NCI-H748 treated with DMSO at 0.1 percent for 48 hours (cell line): ENCODE results near the gene PID1.

ENCODE experiments used
- DNase-seq: peaks from one replicate; lab custom pipeline; 2025; lab: John Stamatoyannopoulos, UW

The PID1 gene, protein sequence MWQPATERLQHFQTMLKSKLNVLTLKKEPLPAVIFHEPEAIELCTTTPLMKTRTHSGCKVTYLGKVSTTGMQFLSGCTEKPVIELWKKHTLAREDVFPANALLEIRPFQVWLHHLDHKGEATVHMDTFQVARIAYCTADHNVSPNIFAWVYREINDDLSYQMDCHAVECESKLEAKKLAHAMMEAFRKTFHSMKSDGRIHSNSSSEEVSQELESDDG

DNA sequence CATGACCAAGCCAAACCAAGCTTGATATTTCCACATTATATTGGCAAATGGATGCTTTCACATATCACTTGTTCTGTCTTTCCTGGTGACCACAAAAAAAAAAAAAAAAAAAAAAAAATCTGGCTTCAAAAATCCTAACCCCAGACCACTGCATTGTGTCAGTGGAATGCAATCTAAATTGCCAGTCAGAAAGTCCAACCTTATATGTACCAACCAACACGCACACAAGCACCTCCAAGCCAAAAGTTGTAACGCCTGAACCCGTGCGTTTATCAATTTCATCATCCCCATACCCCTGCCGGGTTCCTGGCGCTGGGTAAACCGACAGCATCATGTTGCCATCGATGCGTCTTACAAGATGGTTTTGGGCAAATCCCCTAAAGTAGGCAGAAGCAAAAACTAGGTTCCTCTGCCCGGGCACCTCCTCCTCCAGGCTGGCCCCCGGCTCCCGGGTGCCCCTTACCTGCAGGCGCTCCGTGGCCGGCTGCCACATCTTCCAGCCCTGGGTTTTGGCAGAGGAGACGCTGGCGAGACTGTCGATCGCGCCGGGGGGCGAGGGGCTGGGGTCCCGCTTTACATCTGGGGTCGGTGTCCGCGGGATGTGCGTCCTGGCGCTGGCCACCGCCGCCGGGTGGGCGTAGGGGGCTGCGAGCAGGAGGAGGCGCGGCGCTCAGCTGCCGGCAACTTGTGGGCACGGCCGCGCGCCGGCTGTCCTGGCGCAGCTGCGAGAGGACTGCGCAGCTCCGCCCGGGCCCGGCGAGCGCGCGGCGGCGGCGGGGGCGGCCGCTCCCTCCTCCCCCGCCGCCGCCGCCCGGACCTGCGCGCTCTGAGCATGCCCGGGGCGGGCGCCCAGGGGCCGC, at the start of gene PID1:
Gene PID1, minus strand, starts transcription at position 737 of the 860 bp plus-strand sequence. Its CDS starts 244 bp downstream, at position 493.
- DNase-seq: peak; percentile 16

DNA sequence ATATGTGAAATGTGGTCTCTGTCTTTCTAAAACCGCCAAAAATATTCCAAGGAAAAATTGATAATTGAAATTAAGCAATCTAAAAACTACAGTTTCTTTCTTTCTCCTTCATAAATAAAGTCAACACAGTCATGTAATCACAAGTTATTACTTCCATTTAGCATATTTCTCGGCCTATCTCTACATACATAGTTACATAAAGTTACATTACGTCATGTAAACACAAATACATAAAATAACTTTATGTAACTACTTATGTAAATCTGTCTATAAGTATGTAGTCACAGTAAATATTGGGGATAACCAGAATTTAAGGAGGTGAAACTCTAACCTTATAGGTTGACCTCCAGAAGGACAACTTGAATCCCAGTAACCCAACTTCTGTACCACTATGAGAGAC, 48.5 kb upstream of the PID1 start:
- no peak for DNase-seq

DNA sequence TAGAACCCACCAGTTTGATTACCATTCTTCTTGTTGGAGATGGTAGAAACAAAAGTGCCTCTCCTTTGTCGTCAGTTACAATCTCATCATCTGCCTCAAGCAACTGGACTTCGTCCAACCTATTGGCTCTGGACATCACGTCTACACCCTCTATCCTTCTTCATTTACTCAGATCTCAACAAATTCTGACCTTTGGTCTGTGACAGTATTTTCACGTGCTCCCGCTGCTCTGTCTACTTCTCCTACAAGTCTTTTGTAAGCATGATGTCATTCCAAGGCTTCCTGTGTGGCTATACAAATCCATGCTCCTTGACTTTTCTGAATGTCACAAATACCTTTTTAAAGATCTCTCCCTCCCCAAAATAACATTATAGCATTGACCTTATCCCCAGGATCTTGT, 43.0 kb upstream of the PID1 start:
- no peak for DNase-seq

DNA sequence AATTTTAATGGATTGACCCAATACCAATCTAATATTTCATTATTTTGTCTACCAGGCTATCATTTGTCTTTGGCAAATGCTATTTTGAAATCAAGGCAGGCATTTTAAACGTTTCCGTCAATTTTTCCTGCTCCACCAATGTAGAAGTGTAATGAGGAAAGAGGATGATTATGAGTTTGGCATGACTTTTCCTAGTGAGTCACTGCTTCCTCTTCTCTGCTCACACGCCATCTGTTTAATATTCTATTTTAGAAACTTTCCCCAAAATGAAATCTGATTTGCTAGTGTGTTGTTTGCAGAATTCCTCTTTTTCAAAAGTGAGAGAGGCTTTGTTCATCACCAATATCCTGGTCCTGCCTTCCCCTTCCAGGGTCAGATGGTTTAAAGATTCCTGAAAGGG, 42.5 kb upstream of the PID1 start:
- DNase-seq: no peak

DNA sequence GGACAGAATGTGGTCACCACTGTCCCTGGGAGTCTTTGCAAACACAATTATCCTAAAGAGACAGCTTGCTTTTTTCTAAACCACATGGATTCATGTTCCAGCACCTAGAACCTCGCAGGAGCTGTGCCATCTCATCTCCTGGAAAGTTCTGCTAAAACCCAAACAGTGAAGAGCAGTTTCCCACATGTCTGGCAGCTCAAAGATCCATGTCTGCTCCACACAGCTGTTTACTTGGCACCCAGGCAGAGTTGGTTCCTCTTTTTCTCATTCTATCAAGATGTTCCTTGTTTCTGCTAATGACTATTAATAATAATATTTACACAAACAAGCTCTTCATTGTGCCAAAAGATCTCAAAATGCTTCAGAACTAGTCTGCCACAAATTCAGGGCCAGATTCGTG, 30.1 kb upstream of the PID1 start:
- no peak for DNase-seq

DNA sequence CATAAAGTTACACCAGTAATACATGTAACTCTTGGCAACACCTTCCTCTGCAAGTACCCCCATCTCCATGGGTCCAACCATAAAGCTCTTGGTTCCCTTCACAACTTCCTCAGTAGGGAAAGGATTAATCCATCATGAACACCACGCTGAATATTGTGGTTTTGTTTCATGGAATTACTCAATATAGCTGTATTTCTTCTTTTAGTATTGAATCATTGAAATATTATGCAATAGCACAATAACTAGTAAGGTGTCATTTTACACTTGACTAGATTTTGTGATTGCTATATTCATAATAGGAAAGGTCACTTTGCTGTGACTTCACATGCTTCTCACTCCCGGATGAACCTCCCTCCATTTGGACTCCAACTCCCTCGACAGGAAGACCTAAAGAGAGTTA, 29.7 kb upstream of the PID1 start:
- no peak for DNase-seq

DNA sequence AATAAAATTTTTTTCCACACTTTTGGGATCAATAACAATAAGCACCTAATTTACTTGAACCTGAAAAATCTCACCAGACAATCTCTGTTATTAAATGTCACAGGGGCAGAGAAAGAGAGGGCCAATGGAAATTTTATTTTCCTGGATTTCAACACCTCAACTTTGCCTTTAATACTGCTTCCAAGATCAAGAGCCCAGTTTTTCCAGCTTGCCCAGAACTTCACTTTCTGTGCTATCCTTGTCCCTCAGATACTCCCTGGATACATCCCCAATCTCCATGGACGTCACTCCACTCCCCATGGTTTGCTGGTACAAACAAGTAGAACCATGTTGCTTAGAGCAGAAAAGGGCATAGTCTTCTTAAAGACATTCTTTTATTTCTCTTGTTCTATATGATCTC, 29.3 kb upstream of the PID1 start:
- no peak for DNase-seq

DNA sequence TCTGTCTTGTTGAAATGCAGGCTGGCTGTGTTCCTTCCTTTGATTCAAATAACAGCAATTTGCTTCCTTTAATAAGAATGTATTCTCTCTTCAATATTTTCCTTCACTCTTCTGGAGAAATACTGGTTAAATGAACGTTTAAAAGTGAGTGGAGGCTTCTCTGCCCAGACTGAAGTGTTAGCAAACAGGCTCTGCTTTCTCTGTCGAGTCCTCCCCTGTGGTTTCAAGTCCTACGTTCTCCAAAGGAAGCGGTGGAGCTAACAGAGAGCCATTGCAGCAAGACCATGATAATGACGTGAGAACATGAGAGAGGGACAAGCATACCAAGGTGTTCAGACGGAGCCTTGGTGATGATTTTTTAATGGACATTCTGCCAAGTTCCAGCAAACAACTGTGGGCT, 26.2 kb upstream of the PID1 start:
- DNase-seq: no peak

DNA sequence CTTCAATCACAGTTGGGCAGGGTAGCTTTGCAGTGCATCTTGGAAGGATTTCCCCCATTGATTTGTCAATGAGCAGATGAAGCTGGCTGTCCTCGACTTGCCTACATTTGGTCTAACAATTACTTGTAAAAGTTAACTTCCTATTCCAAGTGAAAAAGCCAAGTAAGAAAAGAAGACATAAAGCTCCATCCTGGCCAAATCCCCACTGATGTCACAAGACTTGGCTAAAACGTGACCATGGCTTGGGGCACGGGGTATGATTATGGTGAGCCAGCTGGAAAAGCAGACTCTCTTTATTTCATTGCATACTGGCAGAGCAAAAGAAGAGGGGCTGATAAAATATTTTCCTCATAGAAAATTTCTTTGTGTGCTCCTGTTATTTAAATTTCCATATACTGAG, 25.4 kb upstream of the PID1 start:
- DNase-seq: no peak

DNA sequence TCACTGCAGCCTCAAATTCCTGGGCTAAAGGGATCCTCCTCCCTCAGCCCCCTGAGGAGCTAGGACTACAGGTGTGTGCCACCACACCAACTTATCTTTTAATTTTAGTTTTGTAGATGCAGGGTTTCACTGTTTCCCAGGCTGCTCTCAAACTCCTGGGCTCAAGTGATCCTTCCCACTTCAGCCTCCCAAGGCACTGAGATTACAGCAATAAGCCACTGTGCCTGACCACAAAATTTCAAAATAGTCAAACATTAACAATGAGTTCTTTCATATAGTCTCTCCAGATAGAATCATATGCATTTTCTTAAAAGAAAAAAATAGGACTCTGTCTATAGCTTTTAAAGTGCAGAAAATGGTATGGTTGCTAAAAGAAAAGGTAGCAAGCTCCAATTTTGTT, 24.9 kb upstream of the PID1 start:
- no peak for DNase-seq

DNA sequence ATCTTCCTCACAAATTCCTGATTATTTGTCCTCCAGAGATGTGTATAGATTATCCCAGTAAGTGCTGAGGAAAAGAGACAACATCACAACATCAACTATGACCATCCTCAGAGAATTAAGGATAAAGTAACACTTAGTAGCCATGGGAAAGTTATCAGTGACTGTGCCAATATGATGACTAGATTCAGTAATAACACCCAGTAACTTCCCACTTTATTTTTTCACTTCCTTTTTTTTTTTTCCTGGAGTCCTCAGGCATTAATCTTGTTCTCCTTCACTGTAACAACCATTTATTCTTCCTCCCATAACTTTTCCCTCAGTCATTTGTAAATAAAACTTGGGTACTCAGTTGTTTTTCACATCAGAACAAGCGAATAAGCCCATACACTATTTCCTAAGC, 16.7 kb upstream of the PID1 start:
- DNase-seq: no peak

DNA sequence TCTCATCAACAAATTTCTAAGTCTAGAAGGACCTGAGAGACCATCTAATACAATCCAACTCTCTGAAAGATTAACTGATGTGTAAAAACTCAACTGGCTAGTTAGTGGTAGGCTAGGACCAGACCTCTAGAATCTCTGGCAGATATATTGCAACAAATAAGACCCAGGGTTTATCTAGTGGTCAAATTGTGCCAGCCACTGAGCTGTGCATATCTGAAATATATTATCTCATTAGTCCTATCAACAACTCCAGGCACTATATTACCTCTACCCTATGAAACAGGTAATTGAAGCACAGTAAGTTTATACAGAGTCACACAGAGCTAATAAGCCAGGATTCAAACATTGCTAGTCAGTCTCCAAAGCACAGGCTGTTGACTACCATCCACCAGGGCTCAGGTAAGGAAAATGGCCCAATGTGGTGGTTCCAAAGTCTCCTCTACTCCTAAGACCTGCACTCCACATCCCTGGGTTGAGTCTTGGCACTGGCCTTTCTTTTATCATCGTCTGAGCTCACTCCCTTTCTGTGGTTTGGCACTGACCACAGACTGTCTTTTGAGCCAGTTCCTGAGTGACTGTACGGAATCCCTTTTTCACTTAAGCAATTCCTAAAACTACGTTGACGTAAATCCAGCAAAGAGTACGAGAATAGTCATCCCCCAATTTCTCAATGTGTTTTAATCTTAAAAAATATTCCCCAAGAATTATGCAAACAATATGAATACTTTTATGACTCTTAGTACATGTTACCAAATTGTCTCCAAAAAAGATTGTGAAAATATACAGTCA, 11.9 kb upstream of the PID1 start:
- no peak for DNase-seq

DNA sequence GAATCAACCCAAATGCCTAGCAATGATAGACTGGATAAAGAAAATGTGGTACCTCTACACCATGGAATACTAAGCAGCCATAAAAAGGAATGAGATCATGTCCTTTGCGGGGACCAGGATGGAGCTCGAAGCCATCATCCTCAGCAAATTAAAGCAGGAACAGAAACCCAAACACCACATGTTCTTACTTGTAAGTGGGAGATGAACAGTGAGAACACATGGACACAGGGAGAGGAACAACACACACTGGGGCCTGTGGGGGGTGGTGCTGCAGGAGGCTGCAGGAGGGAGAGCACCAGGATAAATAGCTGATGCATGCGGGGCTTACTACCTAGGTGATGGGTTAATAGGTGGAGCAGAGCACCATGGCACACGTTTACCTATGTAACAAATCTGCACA, 8.4 kb upstream of the PID1 start:
- no peak for DNase-seq

DNA sequence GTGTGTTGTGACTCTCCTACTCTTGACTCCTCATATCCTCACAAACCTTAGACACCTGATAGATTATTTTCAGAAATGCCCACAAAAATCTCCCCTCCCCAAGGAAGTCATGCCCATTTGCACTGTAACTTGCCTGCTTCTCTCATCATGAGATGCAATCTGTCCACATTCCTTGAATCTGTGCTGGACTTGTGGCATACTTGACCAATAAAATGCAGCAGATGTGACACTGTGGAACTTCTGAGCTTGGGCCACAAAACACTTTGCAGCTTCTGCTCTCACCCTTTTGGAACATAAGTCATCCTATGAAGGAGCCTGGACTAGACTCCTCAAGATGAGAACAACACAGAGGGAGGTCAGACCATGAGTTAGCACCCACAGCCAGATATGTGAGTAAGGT, 4.4 kb upstream of the PID1 start:
- DNase-seq: no peak

DNA sequence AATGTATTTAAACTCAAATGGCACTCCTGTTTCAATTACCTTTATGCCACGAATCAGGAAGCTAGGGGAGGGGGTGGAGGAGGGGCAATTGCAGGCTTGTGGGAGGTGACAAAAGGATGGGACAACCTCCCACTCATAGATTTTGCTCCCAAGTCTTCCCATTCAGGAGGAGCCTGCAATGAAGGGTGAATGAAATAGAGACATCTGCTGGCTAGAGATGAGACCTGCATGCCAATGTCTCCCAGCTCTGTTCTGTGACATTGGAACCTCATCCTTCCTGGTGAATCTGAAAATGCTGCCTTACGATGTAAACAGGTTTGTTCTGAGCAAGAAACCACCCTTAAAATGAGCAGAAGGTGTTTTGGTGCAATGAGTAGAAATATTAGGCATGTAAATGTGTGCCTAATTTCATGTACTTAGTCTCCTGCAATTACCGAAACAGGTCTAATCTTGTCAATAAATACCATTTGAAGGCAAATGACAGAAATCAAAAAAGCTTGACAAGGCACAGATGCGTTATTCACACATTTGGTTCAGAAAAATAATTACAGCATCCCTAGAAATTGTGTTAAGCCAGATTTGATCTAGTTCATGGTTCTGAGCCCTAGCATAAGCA, 2.7 kb upstream of the PID1 start:
- DNase-seq: peak; percentile 81

DNA sequence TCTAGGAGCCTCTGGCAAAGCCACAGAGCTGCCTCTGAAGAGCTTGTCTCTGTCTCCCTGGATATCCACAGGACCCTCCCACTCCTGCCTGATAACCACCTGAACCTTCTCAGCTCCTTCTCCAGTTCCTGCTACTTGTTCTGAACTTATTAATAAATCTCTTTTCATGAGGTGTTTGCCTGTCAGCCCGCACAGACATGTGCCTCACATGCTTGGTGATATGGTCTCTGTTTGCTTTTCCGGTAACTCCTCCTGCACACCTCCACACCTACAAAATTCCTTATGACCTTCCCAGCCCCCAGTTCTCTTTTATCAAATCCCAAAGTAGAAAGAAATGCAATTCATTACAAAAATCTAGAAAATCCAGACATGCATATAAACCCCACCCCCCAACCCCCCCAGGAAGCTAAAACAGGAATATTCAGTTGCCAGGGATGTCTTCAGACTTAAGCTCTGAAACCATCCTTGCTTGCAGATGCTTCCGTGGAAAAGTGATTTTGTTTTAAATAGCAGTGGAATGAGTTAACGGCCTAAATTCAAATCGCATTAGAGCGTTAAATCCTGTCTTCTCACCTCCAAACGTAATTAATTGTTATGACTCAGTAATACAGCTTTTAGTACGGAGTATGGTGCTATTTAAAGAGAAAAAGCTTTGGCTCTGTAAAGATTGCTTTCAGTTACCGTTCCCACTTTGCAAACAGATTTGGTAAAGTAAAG, 2.1 kb upstream of the PID1 start:
- DNase-seq: no peak

DNA sequence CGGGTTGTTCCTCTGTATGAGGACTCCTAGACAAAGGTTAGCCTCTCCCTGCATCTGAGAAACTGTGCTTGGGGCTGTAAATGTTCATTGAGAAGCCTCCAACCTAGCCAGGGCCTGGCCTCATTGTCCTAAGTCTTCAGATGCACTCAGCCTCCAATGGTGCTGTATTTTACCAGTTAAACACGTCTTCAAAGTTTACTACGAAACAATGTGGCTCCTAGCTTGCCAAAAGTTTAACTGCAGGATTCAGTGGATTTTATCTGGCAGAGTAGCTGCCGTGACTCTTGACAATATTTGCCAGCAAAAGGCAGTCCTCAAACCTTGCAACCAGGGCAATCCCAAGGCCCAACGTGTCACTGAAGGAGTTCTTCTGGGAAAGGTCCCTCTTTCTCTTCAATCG, 1.1 kb downstream of the PID1 start:
- DNase-seq: no peak

DNA sequence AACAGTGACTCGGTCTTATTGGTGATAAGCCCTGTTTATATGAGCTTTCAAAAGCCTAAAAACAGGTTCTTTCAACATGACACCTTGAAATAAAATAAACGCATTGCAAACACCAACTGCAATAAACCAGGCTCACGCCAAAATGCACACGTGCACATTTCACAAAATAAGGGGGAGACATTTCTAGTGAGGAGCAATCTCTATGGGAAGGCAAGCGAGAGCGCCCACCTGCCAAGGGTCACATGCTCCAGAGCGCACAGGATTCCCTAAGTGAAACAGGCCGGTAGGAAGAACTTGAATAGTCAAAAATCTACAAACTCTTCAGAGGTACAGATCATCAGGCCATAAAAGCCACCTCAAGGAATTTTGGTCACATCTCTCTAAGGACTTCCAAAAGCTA, 1.9 kb downstream of the PID1 start:
- no peak for DNase-seq

DNA sequence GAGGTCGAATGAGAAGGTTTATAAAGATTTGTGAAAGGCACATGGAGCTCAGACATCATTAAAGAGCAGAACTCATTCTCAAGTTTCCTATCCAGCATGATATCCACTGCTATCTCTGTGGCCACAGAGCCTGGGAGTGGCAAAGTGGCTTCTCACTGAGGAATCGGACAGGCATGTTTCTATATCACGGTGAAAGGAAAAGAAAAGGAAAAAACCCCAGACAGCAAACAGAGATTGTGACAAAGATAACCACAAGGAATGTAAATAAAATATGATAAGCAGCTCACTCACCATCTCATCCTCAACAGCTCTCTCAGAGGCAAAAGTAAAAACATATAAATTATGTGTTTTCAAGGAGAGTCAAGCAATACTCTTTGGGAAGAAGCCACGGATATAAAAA, 2.5 kb downstream of the PID1 start:
- no peak for DNase-seq

DNA sequence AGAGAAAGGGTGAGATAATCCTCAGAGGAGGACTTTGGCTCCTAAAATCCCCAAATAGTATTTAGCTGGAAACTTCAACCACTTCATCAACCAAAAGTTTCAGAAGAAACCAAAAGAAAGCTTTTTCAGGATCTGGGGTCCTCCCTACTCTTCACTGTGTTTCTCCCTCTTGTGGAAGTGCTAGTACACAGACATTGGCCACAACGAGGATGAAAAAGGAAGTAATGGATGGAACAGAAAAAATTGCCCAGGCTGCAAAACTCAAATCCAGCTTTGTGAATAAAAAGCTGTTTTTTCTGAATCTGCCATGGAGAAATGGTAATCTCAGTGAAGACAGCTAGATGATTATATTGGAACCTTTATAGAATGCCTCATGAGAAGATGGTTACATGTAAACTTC, 4.0 kb downstream of the PID1 start:
- no peak for DNase-seq

DNA sequence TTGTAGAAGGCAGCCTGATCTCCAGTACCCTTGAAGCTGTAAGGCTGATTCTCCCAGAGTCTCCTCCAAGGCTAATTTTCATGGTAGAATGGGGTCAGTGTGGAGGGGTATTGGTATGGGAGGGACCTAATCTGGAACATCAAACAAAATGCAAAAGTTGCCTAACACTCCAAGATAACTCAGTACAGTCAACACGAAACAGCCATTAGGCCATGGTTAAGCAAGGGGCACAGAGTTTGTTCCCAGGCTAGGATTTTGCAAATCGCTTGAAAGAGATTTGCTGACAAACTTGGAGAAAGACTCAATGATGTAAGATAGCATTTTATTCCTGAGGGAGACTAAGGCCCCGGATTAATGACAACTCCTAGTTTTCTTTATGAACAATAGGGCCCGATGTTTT, 5.4 kb downstream of the PID1 start:
- DNase-seq: no peak

DNA sequence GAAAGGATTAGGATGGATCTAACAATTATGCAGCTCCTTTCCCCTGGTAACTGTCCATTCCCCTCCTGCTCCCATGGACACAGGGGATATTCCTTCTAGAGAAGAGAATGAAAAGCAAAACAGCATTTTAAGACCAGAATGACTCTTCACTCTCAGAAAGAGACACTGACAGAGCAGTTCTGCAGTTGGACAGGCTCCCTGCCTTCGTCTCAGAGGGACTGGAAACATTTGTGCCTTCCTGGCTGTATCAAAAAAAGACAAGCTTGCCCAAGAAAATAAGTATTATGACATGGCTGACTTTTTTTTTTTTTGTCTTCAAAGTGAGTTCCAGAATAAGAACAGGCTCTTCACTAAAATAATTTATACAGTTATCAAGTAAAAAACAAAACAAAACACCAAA, 9.5 kb downstream of the PID1 start:
- DNase-seq: no peak
